WTC11 (cell line): ENCODE results near the gene FASTKD2. TPM values are rescaled to one million over a fixed set of nuclear protein-coding genes. Genes with fewer than 3 reads are reported as not detected.
A peak's percentile ranks its signal among the peaks of the same experiment; 100 is the strongest.

ENCODE experiments used
- ATAC-seq: fragments of 200-7000 bp; cut with Tn5 transposase; 2 replicates; pipeline ENCODE4 v1.10.0; 2021; ENCODE audit warnings: mild to moderate bottlenecking, moderate library complexity
- CTCF ChIA-PET: fragments of 300-600 bp; sonication (Branson Sonifier 250); formaldehyde crosslinking; loops from one replicate; lab custom pipeline; 2021; ENCODE audit warnings: antibody characterized with exemption; lab: Charles Lee
- POLR2A ChIA-PET: fragments of 350-600 bp; sonication (Branson Sonifier 250); formaldehyde crosslinking; loops from one replicate; lab custom pipeline; 2021; ENCODE audit warnings: antibody characterized with exemption; lab: Charles Lee
- DNase-seq: peaks from one replicate; pipeline ENCODE4 v3.0.0; 2021; ENCODE audit warnings: low spot score
- H3K27ac Mint-ChIP-seq: 2 replicates; pipeline ENCODE4 v1.8.0; 2021; ENCODE audit warnings: mixed read lengths
- H3K27me3 Mint-ChIP-seq: 2 replicates; pipeline ENCODE4 v1.8.0; 2021; ENCODE audit warnings: low read depth, mild to moderate bottlenecking, moderate library complexity, mixed read lengths
- H3K36me3 Mint-ChIP-seq: 2 replicates; pipeline ENCODE4 v1.8.0; 2021; ENCODE audit warnings: mixed read lengths
- H3K4me1 Mint-ChIP-seq: 2 replicates; pipeline ENCODE4 v1.8.0; 2022; ENCODE audit warnings: mixed read lengths
- H3K4me3 Mint-ChIP-seq: 2 replicates; pipeline ENCODE4 v1.8.0; 2021; ENCODE audit warnings: mild to moderate bottlenecking, moderate library complexity, mixed read lengths
- H3K9me3 Mint-ChIP-seq: 2 replicates; pipeline ENCODE4 v1.8.0; 2021; ENCODE audit warnings: mixed read lengths
- CTCF ChIP-seq: fragments of 200-600 bp; IDR thresholded peaks from 2 replicates; pipeline ENCODE4 v1.8.0; 2022; ENCODE audit warnings: antibody characterized with exemption
- EMX1 ChIP-seq: fragments of 250-450 bp; sonication (Bioruptor Pico); IDR thresholded peaks from 2 replicates; pipeline ENCODE4 v1.8.0; 2021; ENCODE audit warnings: mild to moderate bottlenecking
- ETV6 ChIP-seq: sonication (generic); formaldehyde crosslinking; IDR thresholded peaks from 2 replicates; pipeline ENCODE4 v1.8.1; 2022; ENCODE audit warnings: mild to moderate bottlenecking, missing genetic modification reagents
- FOXP4 ChIP-seq: sonication (generic); formaldehyde crosslinking; IDR thresholded peaks from 2 replicates; pipeline ENCODE4 v1.8.0; 2022; ENCODE audit warnings: mild to moderate bottlenecking, missing genetic modification reagents
- HMGXB4 ChIP-seq: sonication (generic); formaldehyde crosslinking; IDR thresholded peaks from 2 replicates; pipeline ENCODE4 v1.8.1; 2023; ENCODE audit warnings: mild to moderate bottlenecking, moderate library complexity, missing genetic modification reagents
- NR2C2 ChIP-seq: sonication (generic); formaldehyde crosslinking; IDR thresholded peaks from 2 replicates; pipeline ENCODE4 v1.8.0; 2022; ENCODE audit warnings: mild to moderate bottlenecking, missing genetic modification reagents
- PREB ChIP-seq: sonication (generic); formaldehyde crosslinking; IDR thresholded peaks from 2 replicates; pipeline ENCODE4 v1.8.1; 2022; ENCODE audit warnings: mild to moderate bottlenecking, missing genetic modification reagents, moderate library complexity, borderline replicate concordance
- RORB ChIP-seq: fragments of 250-450 bp; sonication (Bioruptor Pico); IDR thresholded peaks from 2 replicates; pipeline ENCODE4 v1.9.0; 2021; ENCODE audit warnings: mild to moderate bottlenecking
- SP1 ChIP-seq: sonication (generic); formaldehyde crosslinking; conservative IDR thresholded peaks from 2 replicates; pipeline ENCODE4 v1.8.1; 2022; ENCODE audit warnings: missing genetic modification reagents
- USF1 ChIP-seq: sonication (generic); formaldehyde crosslinking; IDR thresholded peaks from 2 replicates; pipeline ENCODE4 v1.8.0; 2022; ENCODE audit warnings: mild to moderate bottlenecking, missing genetic modification reagents
- USF2 ChIP-seq: sonication (generic); formaldehyde crosslinking; IDR thresholded peaks from 2 replicates; pipeline ENCODE4 v1.8.1; 2023; ENCODE audit warnings: mild to moderate bottlenecking, missing genetic modification reagents, moderate library complexity
- ZNF121 ChIP-seq: sonication (generic); formaldehyde crosslinking; IDR thresholded peaks from 2 replicates; pipeline ENCODE4 v1.8.0; 2023; ENCODE audit warnings: missing genetic modification reagents
- ZNF138 ChIP-seq: sonication (generic); formaldehyde crosslinking; conservative IDR thresholded peaks from 2 replicates; pipeline ENCODE4 v1.8.1; 2022; ENCODE audit warnings: mild to moderate bottlenecking, moderate library complexity, missing genetic modification reagents
- ZNF232 ChIP-seq: sonication (generic); formaldehyde crosslinking; IDR thresholded peaks from 2 replicates; pipeline ENCODE4 v1.8.0; 2022; ENCODE audit warnings: mild to moderate bottlenecking, missing genetic modification reagents
- ZNF317 ChIP-seq: sonication (generic); formaldehyde crosslinking; IDR thresholded peaks from 2 replicates; pipeline ENCODE4 v1.8.1; 2023; ENCODE audit warnings: low read depth, mild to moderate bottlenecking, moderate library complexity, missing genetic modification reagents, borderline replicate concordance
- total RNA-seq: library from RNA; stranded (reverse); gene quantifications from 3 replicates; pipeline ENCODE4 v1.2.3, GENCODE V29; 2021

The FASTKD2 gene
- total RNA-seq, 1 experiment from 2014 or later, result 33.7 TPM

GRCh38 chr2:206800506-206801417 lies 35.4 kb downstream of the FASTKD2 start:
- Mint-ChIP-seq H3K4me1 (peaks cover 67% of the 10 kb centered on the region), H3K9me3 (no peaks in the 10 kb centered on the region), H3K27ac (peak overlapping the region; percentile 91), H3K4me3 (peak overlapping the region; percentile 2; the same call in 1 of the 2 replicates), H3K27me3 (no peaks in the 10 kb centered on the region), H3K36me3 (peaks cover 11% of the 10 kb centered on the region)
- TF ChIP-seq USF1 (no peak), SP1 (no peak), CTCF (peak; percentile 48; the same call in 1 of the 2 replicates)
- ATAC-seq (peak; percentile 41), DNase-seq (peak; percentile 62)
- POLR2A ChIA-PET, result interaction anchor here (0.5 to 1.4 kb wide), 2 partner anchors 365 to 904 kb away, joined by 3 to 4 read pairs; partner anchors contain the start of gene KLF7
- CTCF ChIA-PET, result interaction anchor here (0.6 to 5.0 kb wide), 25 partner anchors 9 to 680 kb away, joined by 3 to 34 read pairs (median 6); partner anchors contain the start of gene KLF7

- Mint-ChIP-seq H3K36me3 (peaks cover 17% of the 10 kb centered on the region), H3K4me3 (no peak overlapping the region)
- POLR2A ChIA-PET, result interaction anchor here (0.5 to 1.4 kb wide), 2 partner anchors 365 to 903 kb away, joined by 3 to 4 read pairs; partner anchors contain the start of gene KLF7
- DNase-seq (no peak), ATAC-seq (no peak)
- CTCF ChIA-PET, result interaction anchor here (0.7 to 5.0 kb wide), 17 partner anchors 17 to 675 kb away, joined by 3 to 34 read pairs (median 7); no protein-coding TSS in a partner anchor
- TF ChIP-seq ZNF121 (CRISPR knock-in tag), result no peak
- no peak for TF ChIP-seq FOXP4 (CRISPR knock-in tag)
- TF ChIP-seq USF2 (CRISPR knock-in tag), result no peak
- no peak for TF ChIP-seq ZNF232 (CRISPR knock-in tag)
- TF ChIP-seq ZNF138, result no peak
- no peak for TF ChIP-seq NR2C2 (CRISPR knock-in tag)
- TF ChIP-seq ETV6, result no peak
- TF ChIP-seq ZNF317 (CRISPR knock-in tag), result no peak
- no peak for TF ChIP-seq HMGXB4 (CRISPR knock-in tag)
- no peak for TF ChIP-seq EMX1 (CRISPR knock-in tag)
- no peak for TF ChIP-seq RORB (CRISPR knock-in tag)
- no peak for TF ChIP-seq PREB
- TF ChIP-seq, all 79 proteins: peak for 0
- Mint-ChIP-seq H3K4me1 (peaks cover 76% of the 10 kb centered on the region), H3K27me3 (no peaks in the 10 kb centered on the region), H3K9me3 (no peaks in the 10 kb centered on the region), H3K27ac (peak overlapping the region; percentile 54; the same call in 1 of the 2 replicates)
Measured at GRCh38 chr2:206801418-206802189, 36.2 kb downstream of the FASTKD2 start.
